Karpas-422 (cell line): ENCODE measurements around the gene PLEKHA8. TPM values are rescaled to one million over a fixed set of nuclear protein-coding genes. Genes with fewer than 3 reads are reported as not detected.
A peak's percentile ranks its signal among the peaks of the same experiment; 100 is the strongest.

Experiments
- DNase-seq: peaks from one replicate; pipeline ENCODE4 v3.0.0-alpha.2; 2015
- H2AFZ ChIP-seq: fragments of 200-600 bp; sonication (generic); 2 replicates; pipeline ENCODE4 v1.6.1; 2014; ENCODE audit warnings: antibody characterized with exemption, low read length, mixed read lengths
- H3K27ac ChIP-seq: fragments of 200-600 bp; sonication (generic); 2 replicates; pipeline ENCODE4 v1.5.1; 2014; ENCODE audit warnings: mild to moderate bottlenecking, low read length, moderate library complexity
- H3K27me3 ChIP-seq: fragments of 200-600 bp; sonication (generic); 2 replicates; pipeline ENCODE4 v1.6.1; 2014; ENCODE audit warnings: low read length, mixed read lengths
- H3K36me3 ChIP-seq: fragments of 200-600 bp; sonication (generic); 2 replicates; pipeline ENCODE4 v1.6.1; 2014; ENCODE audit warnings: low read length, mixed read lengths; ENCODE audit not compliant: insufficient read depth
- H3K4me1 ChIP-seq: fragments of 200-600 bp; sonication (generic); 2 replicates; pipeline ENCODE4 v1.6.1; 2014; ENCODE audit warnings: mild to moderate bottlenecking, low read length, mixed read lengths
- H3K4me2 ChIP-seq: fragments of 200-600 bp; sonication (generic); 2 replicates; pipeline ENCODE4 v1.6.1; 2014; ENCODE audit warnings: low read length, low read depth, mild to moderate bottlenecking; ENCODE audit not compliant: poor library complexity, severe bottlenecking
- H3K4me3 ChIP-seq: fragments of 200-600 bp; sonication (generic); 2 replicates; pipeline ENCODE4 v1.5.1; 2014; ENCODE audit warnings: mild to moderate bottlenecking, antibody characterized with exemption, low read length, mixed read lengths
- H3K79me2 ChIP-seq: fragments of 200-600 bp; sonication (generic); 2 replicates; pipeline ENCODE4 v1.6.1; 2014; ENCODE audit warnings: mild to moderate bottlenecking, low read length, mixed read lengths
- H3K9ac ChIP-seq: fragments of 200-600 bp; sonication (generic); 2 replicates; pipeline ENCODE4 v1.6.0; 2014; ENCODE audit warnings: low read length
- H3K9me2 ChIP-seq: fragments of 200-600 bp; sonication (generic), shearing (Covaris generic); replicated peaks from 2 replicates; pipeline ENCODE4 v1.6.0; 2014; ENCODE audit warnings: mild to moderate bottlenecking, low read length, moderate library complexity; ENCODE audit not compliant: insufficient read depth
- H3K9me3 ChIP-seq: fragments of 300-700, 200-600 bp; sonication (generic); 2 replicates; pipeline ENCODE4 v1.6.1; 2014; ENCODE audit warnings: low read length, mixed read lengths
- H4K20me1 ChIP-seq: fragments of 200-600 bp; sonication (generic); 2 replicates; pipeline ENCODE4 v1.6.1; 2014; ENCODE audit warnings: mild to moderate bottlenecking, antibody characterized with exemption, low read length, low read depth; ENCODE audit not compliant: insufficient read depth
- total RNA-seq: library from RNA; depleted of rRNA; stranded (reverse); fragments of >200 nt; shearing (Covaris generic); gene quantifications from 2 replicates; pipeline ENCODE4 v1.2.3, GENCODE V29; 2014; ENCODE audit warnings: low replicate concordance

The PLEKHA8 gene
- total RNA-seq, 1 experiment from 2014 or later, result 41.0 TPM

- H3K4me2 ChIP-seq, result peak overlapping the region; percentile 81
- peak overlapping the region; percentile 91 for H3K27ac ChIP-seq
These were observed 136.4 kb downstream of the PLEKHA8 start for GRCh38 chr7:30164567-30164966.

DNA sequence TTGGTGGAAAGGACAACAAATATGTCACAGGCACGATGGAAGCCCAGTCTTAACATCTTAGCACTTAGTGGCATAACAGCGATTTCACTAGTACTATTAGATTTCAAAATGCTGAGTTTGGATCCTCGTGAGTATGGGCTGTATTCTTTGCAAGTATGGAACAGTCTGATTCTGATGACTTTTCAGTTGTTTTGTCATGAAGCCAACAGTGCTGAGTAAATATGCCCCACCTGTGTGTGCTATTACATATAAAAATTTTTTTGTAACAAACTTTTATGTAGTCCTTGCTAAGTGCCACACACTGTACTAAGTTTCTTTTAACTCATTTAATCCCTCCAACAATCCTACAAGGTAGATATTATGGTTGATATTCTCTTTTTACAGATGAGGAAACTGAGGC lies 137.4 kb downstream of the PLEKHA8 start:
- 0 out of 2 replicates have a peak overlapping the region, but pooled peaks have one; percentile 1 for H3K9ac ChIP-seq
- no peaks in the 10 kb centered on the region for H3K27me3 ChIP-seq
- H3K4me3 ChIP-seq, result no peak overlapping the region
- no peaks in the 10 kb centered on the region for H3K9me2 ChIP-seq
- DNase-seq, result no peak
- peaks cover 64% of the 10 kb centered on the region for H3K4me1 ChIP-seq
- peaks cover 29% of the 10 kb centered on the region for H3K79me2 ChIP-seq
- peak overlapping the region; percentile 91 for H3K27ac ChIP-seq
- no peaks in the 10 kb centered on the region for H4K20me1 ChIP-seq
- peaks cover 8% of the 10 kb centered on the region; the same call in 1 of the 2 replicates for H3K36me3 ChIP-seq
- no peak overlapping the region for H2AFZ ChIP-seq
- no peaks in the 10 kb centered on the region for H3K9me3 ChIP-seq
- H3K4me2 ChIP-seq, result no peak overlapping the region

More at GRCh38 chr7:30164567-30164966, 136.4 kb downstream of the PLEKHA8 start:
- H3K9me2 ChIP-seq, result no peaks in the 10 kb centered on the region
- H3K4me1 ChIP-seq, result peaks cover 64% of the 10 kb centered on the region
- peaks cover 35% of the 10 kb centered on the region for H3K79me2 ChIP-seq
- no peaks in the 10 kb centered on the region for H3K27me3 ChIP-seq
- H3K9me3 ChIP-seq, result no peaks in the 10 kb centered on the region
- no peak overlapping the region for H3K4me3 ChIP-seq
- peaks cover 8% of the 10 kb centered on the region; the same call in 1 of the 2 replicates for H3K36me3 ChIP-seq
- no peaks in the 10 kb centered on the region for H4K20me1 ChIP-seq
- H2AFZ ChIP-seq, result no peak overlapping the region
- no peak overlapping the region for H3K9ac ChIP-seq
- DNase-seq, result peak; percentile 88

DNA sequence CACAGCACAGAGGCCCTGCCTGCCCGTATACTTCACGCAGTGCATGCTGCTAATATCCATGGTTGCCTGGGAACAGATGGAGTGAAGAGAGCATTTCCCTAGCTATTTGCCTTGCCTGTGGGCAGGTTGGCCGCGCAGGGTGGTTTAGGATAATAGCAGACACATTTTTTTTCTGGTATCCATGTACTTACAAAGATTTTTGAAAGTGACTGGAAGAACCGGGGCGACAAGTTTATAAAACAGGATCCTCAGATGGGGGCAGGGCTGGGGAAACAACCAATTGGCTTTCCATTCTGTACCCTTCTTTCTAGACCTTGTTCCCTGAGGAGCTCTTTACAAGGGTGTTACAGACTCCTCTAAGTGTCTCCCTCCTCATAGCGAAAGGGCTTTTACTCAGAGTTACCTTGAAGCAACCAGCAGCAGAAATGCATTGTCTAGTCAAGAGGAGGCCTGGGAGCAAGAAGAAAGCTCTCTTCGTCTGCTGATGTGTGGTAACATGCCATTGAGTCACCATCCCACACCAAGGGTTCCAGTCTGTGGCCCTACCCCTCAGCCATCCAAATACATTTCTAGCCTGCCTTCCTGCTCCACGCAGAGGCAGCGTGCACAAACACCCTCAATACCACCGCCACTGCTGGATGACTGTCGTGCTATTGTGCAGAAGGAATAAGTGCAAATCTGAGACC lies 138.1 kb downstream of the PLEKHA8 start:
- H3K9me3 ChIP-seq, result no peaks in the 10 kb centered on the region
- H3K4me1 ChIP-seq, result peaks cover 64% of the 10 kb centered on the region
- H3K79me2 ChIP-seq, result peaks cover 25% of the 10 kb centered on the region
- no peaks in the 10 kb centered on the region for H3K27me3 ChIP-seq
- peak overlapping the region; percentile 91; the same call in 1 of the 2 replicates for H3K27ac ChIP-seq
- H3K9me2 ChIP-seq, result no peaks in the 10 kb centered on the region
- DNase-seq, result no peak
- peaks cover 8% of the 10 kb centered on the region; the same call in 1 of the 2 replicates for H3K36me3 ChIP-seq
- no peaks in the 10 kb centered on the region for H4K20me1 ChIP-seq
- H3K4me3 ChIP-seq, result no peak overlapping the region
- no peak overlapping the region for H3K4me2 ChIP-seq
- no peak overlapping the region for H3K9ac ChIP-seq
- no peak overlapping the region for H2AFZ ChIP-seq

GRCh38 chr7:30166841-30167235 lies 138.6 kb downstream of the PLEKHA8 start:
- no peak for DNase-seq
- Histone ChIP-seq H3K79me2 (peaks cover 25% of the 10 kb centered on the region), H3K9ac (no peak overlapping the region), H3K9me3 (no peaks in the 10 kb centered on the region), H3K4me1 (peaks cover 64% of the 10 kb centered on the region), H3K9me2 (no peaks in the 10 kb centered on the region), H3K4me2 (no peak overlapping the region), H3K27ac (0 out of 2 replicates have a peak overlapping the region, but pooled peaks have one; percentile 91), H3K27me3 (no peaks in the 10 kb centered on the region), H2AFZ (no peak overlapping the region), H3K36me3 (peaks cover 8% of the 10 kb centered on the region; the same call in 1 of the 2 replicates), H3K4me3 (no peak overlapping the region), H4K20me1 (no peaks in the 10 kb centered on the region)

DNA sequence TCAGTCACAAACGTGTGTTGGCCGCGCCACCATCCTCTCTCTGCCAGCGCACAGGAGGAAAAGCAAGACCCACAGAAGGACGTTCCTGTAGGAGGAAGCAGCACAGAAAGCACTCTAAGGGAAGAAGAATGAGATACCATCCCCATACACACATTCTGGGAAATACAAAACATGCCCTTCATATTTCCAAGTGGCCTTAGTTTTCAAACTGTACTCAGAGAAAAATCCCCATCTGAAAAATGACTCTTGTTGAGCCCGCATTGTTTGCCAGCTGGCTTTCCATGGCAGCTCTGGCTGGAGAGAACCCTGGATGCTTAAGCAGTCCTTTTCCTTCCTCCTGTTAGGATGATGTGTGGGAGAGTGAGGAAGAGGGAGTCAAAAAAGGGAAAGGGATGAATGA lies 139.7 kb downstream of the PLEKHA8 start:
- H3K9me2 ChIP-seq, result no peaks in the 10 kb centered on the region
- peaks cover 8% of the 10 kb centered on the region; the same call in 1 of the 2 replicates for H3K36me3 ChIP-seq
- H3K4me1 ChIP-seq, result peaks cover 64% of the 10 kb centered on the region
- H2AFZ ChIP-seq, result no peak overlapping the region
- no peak overlapping the region for H3K4me2 ChIP-seq
- 0 out of 2 replicates have a peak overlapping the region, but pooled peaks have one; percentile 6 for H3K27ac ChIP-seq
- no peak overlapping the region for H3K4me3 ChIP-seq
- no peak for DNase-seq
- H3K79me2 ChIP-seq, result peaks cover 20% of the 10 kb centered on the region
- H4K20me1 ChIP-seq, result no peaks in the 10 kb centered on the region
- H3K9me3 ChIP-seq, result no peaks in the 10 kb centered on the region
- no peaks in the 10 kb centered on the region for H3K27me3 ChIP-seq
- H3K9ac ChIP-seq, result no peak overlapping the region

DNA sequence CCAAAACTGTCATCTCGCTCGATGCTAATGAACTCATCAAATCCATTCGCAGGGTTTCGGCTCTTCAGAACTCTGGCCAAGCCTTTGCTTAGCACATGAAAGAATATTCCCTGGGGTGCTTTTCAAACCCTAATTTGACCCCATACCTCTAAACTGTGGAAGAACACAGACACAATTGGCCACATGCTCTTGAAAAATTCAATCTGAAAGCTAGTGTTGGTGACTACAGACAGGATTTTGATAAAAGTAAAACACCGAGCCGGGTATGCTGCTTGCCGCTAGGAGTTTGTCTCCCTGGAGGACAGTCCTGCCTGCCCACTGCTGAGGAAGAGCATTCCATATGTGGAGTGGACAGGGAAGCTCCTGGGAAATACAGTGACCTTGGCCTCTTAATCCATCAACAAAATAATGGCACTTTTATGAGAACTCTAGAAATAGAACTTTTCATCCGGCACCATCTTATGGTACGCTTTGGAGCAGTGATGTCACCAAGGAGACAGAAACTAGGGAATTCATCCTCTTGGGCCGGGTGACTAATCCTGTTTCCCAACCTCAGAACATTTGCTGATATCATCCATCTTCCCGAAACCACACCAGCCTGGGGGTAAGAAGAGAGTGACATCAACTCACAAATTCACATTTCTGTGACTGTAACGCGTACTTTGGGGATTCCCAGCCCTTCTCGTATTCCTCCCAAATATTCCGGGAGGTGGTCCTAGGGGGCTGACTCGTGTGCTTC lies 140.8 kb downstream of the PLEKHA8 start:
- Histone ChIP-seq H2AFZ (no peak overlapping the region), H3K9me3 (no peaks in the 10 kb centered on the region), H3K27me3 (no peaks in the 10 kb centered on the region), H3K36me3 (peaks cover 8% of the 10 kb centered on the region; the same call in 1 of the 2 replicates), H3K4me1 (peaks cover 64% of the 10 kb centered on the region), H3K9me2 (no peaks in the 10 kb centered on the region), H3K27ac (0 out of 2 replicates have a peak overlapping the region, but pooled peaks have one; percentile 92), H3K4me3 (no peak overlapping the region), H3K79me2 (peaks cover 9% of the 10 kb centered on the region), H4K20me1 (no peaks in the 10 kb centered on the region), H3K4me2 (no peak overlapping the region), H3K9ac (no peak overlapping the region)
- no peak for DNase-seq

DNA sequence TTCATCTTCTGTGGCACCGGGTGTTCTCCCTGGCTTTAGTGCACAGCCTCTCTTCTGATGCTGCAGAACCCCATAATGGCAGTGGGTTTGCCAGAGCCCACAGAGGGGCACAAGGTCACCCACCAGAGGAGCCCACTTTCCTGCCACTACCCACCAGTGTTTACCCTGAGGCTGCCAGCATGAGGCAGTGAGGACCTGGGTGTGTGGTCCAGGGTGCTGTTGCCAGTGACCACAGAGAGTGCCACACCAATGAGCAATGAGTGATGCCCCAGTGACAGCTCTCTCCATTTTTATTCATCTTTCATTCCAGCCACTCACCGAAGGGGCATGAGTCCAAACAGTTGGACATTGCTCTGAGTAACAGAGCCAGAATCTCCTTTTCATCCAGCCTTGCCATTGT lies 141.4 kb downstream of the PLEKHA8 start:
- DNase-seq, result no peak
- Histone ChIP-seq H3K4me1 (peaks cover 64% of the 10 kb centered on the region), H3K79me2 (peaks cover 6% of the 10 kb centered on the region), H3K9ac (no peak overlapping the region), H2AFZ (no peak overlapping the region), H4K20me1 (no peaks in the 10 kb centered on the region), H3K27ac (peak overlapping the region; percentile 92), H3K9me3 (no peaks in the 10 kb centered on the region), H3K27me3 (no peaks in the 10 kb centered on the region), H3K9me2 (no peaks in the 10 kb centered on the region), H3K4me2 (no peak overlapping the region), H3K36me3 (peaks cover 8% of the 10 kb centered on the region; the same call in 1 of the 2 replicates), H3K4me3 (no peak overlapping the region)
